SK-N-SH (cell line): ENCODE data around the gene PCDH1. TPM values are rescaled to one million over a fixed set of nuclear protein-coding genes. Genes with fewer than 3 reads are reported as not detected.

Experiments used
- CTCF ChIA-PET: fragments of 300-600, 350-600 bp; formaldehyde crosslinking; extraction: SDS; loops from one replicate; lab custom pipeline; 2021; lab: Yijun Ruan, JAX
- POLR2A ChIA-PET: fragments of 350-600 bp; sonication (Branson Sonifier 250); formaldehyde crosslinking; extraction: SDS; loops from one replicate; lab custom pipeline; 2020; ENCODE audit warnings: antibody characterized with exemption, inconsistent platforms; lab: Yijun Ruan, JAX
- DNase-seq: peaks from one replicate; pipeline ENCODE4 v3.0.0; 2012
- H2AFZ ChIP-seq: fragments of 200-600 bp; sonication (generic); 2 replicates; pipeline ENCODE4 v1.8.1; 2016; ENCODE audit warnings: antibody characterized with exemption, mild to moderate bottlenecking, low read depth
- H3F3A ChIP-seq: fragments of 200-600 bp; sonication (generic); replicated peaks from 2 replicates; pipeline ENCODE3; 2016; ENCODE audit warnings: antibody characterized with exemption, mild to moderate bottlenecking; ENCODE audit not compliant: insufficient read depth
- H3K27ac ChIP-seq, 2 experiments: fragments of 200-500 bp in 1 of 2; fragments of 200-600 bp in 1 of 2; sonication (Bioruptor generic) in 1 of 2; sonication (generic), shearing (Covaris generic) in 1 of 2; 2 replicates each; pipeline versions ENCODE4 v1.5.1 to v1.6.1; 2014 to 2016; ENCODE audit warnings: low read depth in 2 of 2, inconsistent platforms in 1 of 2, low read length in 1 of 2, mild to moderate bottlenecking in 1 of 2, mixed read lengths in 1 of 2
- H3K27me3 ChIP-seq: fragments of 200-600 bp; sonication (generic), shearing (Covaris generic); 2 replicates; pipeline ENCODE4 v1.6.1; 2016; ENCODE audit warnings: mixed run types; ENCODE audit not compliant: insufficient read depth
- H3K36me3 ChIP-seq, 2 experiments: fragments of 200-500 bp in 1 of 2; fragments of 200-600 bp in 1 of 2; sonication (Bioruptor generic) in 1 of 2; sonication (generic) in 1 of 2; replicated peaks in 1 of 2; 2 replicates each; pipeline versions ENCODE3 to v1.5.1; 2014 to 2016; ENCODE audit warnings: low read length in 1 of 2, mild to moderate bottlenecking in 1 of 2; ENCODE audit not compliant: insufficient read depth in 2 of 2, control insufficient read depth in 1 of 2
- H3K4me1 ChIP-seq, 2 experiments: fragments of 200-500 bp in 1 of 2; fragments of 200-600 bp in 1 of 2; sonication (Bioruptor generic) in 1 of 2; sonication (generic), shearing (Covaris generic) in 1 of 2; 2 replicates each; pipeline versions ENCODE4 v1.5.1 to v1.6.1; 2014 to 2016; ENCODE audit warnings: low read depth in 1 of 2, low read length in 1 of 2, mixed run types in 1 of 2; ENCODE audit not compliant: insufficient read depth in 2 of 2, control insufficient read depth in 1 of 2
- H3K4me2 ChIP-seq: fragments of 200-600 bp; sonication (generic), shearing (Covaris generic); 2 replicates; pipeline ENCODE4 v1.6.1; 2017; ENCODE audit warnings: mixed run types
- H3K4me3 ChIP-seq, 2 experiments: fragments of 200-500 bp in 1 of 2; fragments of 200-600 bp in 1 of 2; sonication (Bioruptor generic) in 1 of 2; sonication (generic), shearing (Covaris generic) in 1 of 2; 2 replicates each; pipeline versions ENCODE4 v1.5.1 to v1.8.1; 2014 to 2016; ENCODE audit warnings: low read depth in 2 of 2, inconsistent platforms in 1 of 2, low read length in 1 of 2, mild to moderate bottlenecking in 1 of 2, mixed read lengths in 1 of 2, moderate library complexity in 1 of 2
- H3K79me2 ChIP-seq: fragments of 200-600 bp; sonication (generic); 2 replicates; pipeline ENCODE4 v1.8.1; 2017; ENCODE audit warnings: mild to moderate bottlenecking; ENCODE audit not compliant: insufficient read depth
- H3K9ac ChIP-seq: fragments of 200-600 bp; sonication (generic); 2 replicates; pipeline ENCODE4 v1.6.1; 2017; ENCODE audit warnings: mixed run types
- H3K9me2 ChIP-seq: fragments of 200-600 bp; sonication (generic); 2 replicates; pipeline ENCODE4 v1.6.1; 2017; ENCODE audit warnings: mixed run types
- H3K9me3 ChIP-seq: fragments of 200-600 bp; sonication (generic); 2 replicates; pipeline ENCODE4 v1.6.1; 2017; ENCODE audit warnings: mixed run types, mild to moderate bottlenecking, moderate library complexity
- H4K20me1 ChIP-seq: fragments of 200-600 bp; sonication (generic); 2 replicates; pipeline ENCODE4 v1.6.1; 2017; ENCODE audit warnings: mild to moderate bottlenecking, mixed run types; ENCODE audit not compliant: insufficient read depth
- CHD2 ChIP-seq: fragments of 150-350 bp; IDR thresholded peaks from 2 replicates; pipeline ENCODE4 v1.6.1; 2018; ENCODE audit warnings: low read length; ENCODE audit not compliant: partially characterized antibody
- CTCF ChIP-seq: fragments of 200-600 bp; sonication (generic); IDR thresholded peaks from 2 replicates; pipeline ENCODE4 v1.6.1; 2017; ENCODE audit warnings: antibody characterized with exemption, mild to moderate bottlenecking, moderate library complexity
- GABPA ChIP-seq: IDR thresholded peaks from 2 replicates; pipeline ENCODE4 v1.4.0; 2012; ENCODE audit warnings: low read depth, mild to moderate bottlenecking
- IRF3 ChIP-seq: fragments of 150-350 bp; IDR thresholded peaks from 2 replicates; pipeline ENCODE4 v1.6.1; 2016; ENCODE audit warnings: mild to moderate bottlenecking, low read depth, low read length
- JUND ChIP-seq: IDR thresholded peaks from 2 replicates; pipeline ENCODE4 v1.4.0; 2012
- MEF2A ChIP-seq: IDR thresholded peaks from 2 replicates; pipeline ENCODE4 v1.4.0; 2012; ENCODE audit warnings: low read depth, borderline replicate concordance
- MXI1 ChIP-seq: IDR thresholded peaks from 2 replicates; pipeline ENCODE4 v1.6.1; 2012; ENCODE audit warnings: mild to moderate bottlenecking, low read depth, low read length, improper control_type of control experiment
- NFIC ChIP-seq: IDR thresholded peaks from 2 replicates; pipeline ENCODE4 v1.4.0; 2012; ENCODE audit warnings: borderline replicate concordance
- POLR2AphosphoS5 ChIP-seq: IDR thresholded peaks from 2 replicates; pipeline ENCODE4 v1.6.1; 2012; ENCODE audit warnings: low read depth, low read length
- RAD21 ChIP-seq: IDR thresholded peaks from 2 replicates; pipeline ENCODE4 v1.6.1; 2012; ENCODE audit warnings: mild to moderate bottlenecking, low read length
- RFX5 ChIP-seq: IDR thresholded peaks from 2 replicates; pipeline ENCODE4 v1.6.1; 2012; ENCODE audit warnings: mild to moderate bottlenecking, improper control_type of control experiment, low read length
- SMC3 ChIP-seq: IDR thresholded peaks from 2 replicates; pipeline ENCODE4 v1.6.1; 2012; ENCODE audit warnings: low read depth, low read length, improper control_type of control experiment
- TEAD4 ChIP-seq: IDR thresholded peaks from 2 replicates; pipeline ENCODE4 v1.4.0; 2012; ENCODE audit warnings: mild to moderate bottlenecking, borderline replicate concordance; ENCODE audit not compliant: insufficient read depth
- WGBS: methylation state at CpG from one replicate; pipeline ENCODE4 v1.1.6; 2017; ENCODE audit warnings: low lambda C conversion rate; 5-methylcytosine and 5-hydroxymethylcytosine counted together
- polyA plus RNA-seq, 3 experiments: library from polyadenylated mRNA; depleted of rRNA; stranded (reverse); fragments of >200 nt; gene quantifications; 2 replicates each; pipeline ENCODE4 v1.2.3, GENCODE V29; 2012

PCDH1 gene
- polyA plus RNA-seq, 1 of the 3 experiments (the other 2 are of a cell fraction): 0.08 TPM

DNA sequence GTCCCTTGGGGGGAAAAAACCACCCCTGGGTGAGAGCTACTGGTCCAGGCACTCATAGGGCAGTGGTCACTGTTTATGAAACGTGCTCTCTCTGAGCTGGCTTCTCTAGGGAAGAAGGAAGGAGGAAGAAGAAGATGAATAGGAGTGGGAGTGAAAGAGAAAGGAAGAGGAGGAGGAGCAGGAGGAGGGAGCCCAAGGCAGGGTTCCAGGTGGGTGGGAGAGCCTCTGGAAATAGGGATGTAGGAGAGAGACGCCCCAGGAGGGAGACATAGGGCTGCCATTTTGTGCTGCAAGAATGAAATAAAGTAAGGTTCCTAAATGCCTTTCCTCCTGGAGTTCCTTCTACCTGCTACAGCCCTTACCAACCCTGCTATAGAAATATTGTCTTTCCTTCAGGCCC lies 65.7 kb downstream of the PCDH1 start:
- Histone ChIP-seq H3K27me3 (peaks cover 9% of the 10 kb centered on the region; the same call in 1 of the 2 replicates), H3K36me3 (no peaks in the 10 kb centered on the region), H3K9ac (no peak overlapping the region), H3K4me1 (peaks cover 0 to 16% of the 10 kb centered on the region in 2 experiments; a peak in 1 of 4 replicates), H3K4me2 (no peak overlapping the region), H3F3A (no peaks in the 10 kb centered on the region), H3K9me2 (no peaks in the 10 kb centered on the region), H4K20me1 (no peaks in the 10 kb centered on the region), H3K9me3 (no peaks in the 10 kb centered on the region), H3K79me2 (no peaks in the 10 kb centered on the region), H2AFZ (no peak overlapping the region), H3K27ac (no peak overlapping the region), H3K4me3 (no peak overlapping the region)
- no peak for TF ChIP-seq NFIC
- no peak for TF ChIP-seq MEF2A
- no peak for TF ChIP-seq JUND
- TF ChIP-seq TEAD4: no peak
- no peak for TF ChIP-seq GABPA
- TF ChIP-seq IRF3: no peak
- 64% methylated on average over 2 of the region's 2 CpGs for WGBS
- ChIA-PET CTCF (interaction anchor here (0.6 to 20.2 kb wide), 24 partner anchors 10 to 148 kb away, joined by 3 to 447 read pairs (median 7); partner anchors contain the start of gene PCDH1), POLR2A (interaction anchor here (0.9 to 1.2 kb wide), 4 partner anchors 9 to 83 kb away, joined by 3 read pairs; no protein-coding TSS in a partner anchor)
- no peak for DNase-seq

DNA sequence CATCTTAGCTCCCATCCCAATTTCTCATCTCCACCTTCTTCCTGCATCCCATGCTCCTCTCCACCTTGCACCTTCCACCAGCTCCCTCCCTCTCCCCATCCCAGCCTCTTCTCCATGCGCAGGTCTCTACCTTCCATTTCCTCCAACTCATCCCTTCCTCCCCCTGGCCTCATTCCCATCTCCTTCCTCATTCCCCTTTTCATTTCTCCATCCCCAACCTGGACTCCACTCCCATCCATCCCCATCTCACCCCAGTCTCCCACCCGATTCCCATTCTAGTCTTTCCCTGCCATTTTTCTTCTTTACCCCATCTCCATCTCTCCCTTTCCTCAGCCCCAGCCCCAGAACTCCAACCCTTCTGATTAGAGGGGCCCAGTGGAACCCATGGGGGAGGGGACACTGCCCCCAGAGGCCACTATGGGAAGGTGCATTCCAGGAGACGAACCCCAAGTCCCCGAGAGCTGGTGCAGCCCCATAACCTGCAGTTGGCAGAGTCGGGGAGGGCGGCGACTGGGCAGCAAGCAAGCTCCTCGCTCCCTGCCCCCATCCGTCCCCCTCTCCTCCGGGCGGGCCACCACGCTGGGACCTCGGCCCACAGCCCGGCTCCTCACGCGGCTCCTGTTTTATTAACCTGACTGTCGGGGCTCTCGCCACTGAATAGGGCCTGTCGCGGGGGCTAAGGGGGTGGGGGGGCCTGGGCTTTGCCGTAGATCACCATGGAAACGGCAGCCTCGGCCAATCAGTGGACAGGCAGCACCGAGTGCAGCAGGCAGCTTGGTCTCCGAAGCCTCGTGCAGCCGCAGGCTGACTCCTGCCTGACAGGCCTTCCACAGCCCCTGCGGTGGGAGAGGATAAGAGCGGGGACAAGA lies 66.7 kb downstream of the PCDH1 start:
- Histone ChIP-seq H3K79me2 (no peaks in the 10 kb centered on the region), H3K9ac (no peak overlapping the region), H3K4me2 (peak overlapping the region; percentile 17; the same call in 1 of the 2 replicates), H2AFZ (no peak overlapping the region), H3K36me3 (no peaks in the 10 kb centered on the region), H3K4me1 (peaks cover 0 to 16% of the 10 kb centered on the region in 2 experiments; a peak in 1 of 4 replicates), H3K9me2 (no peaks in the 10 kb centered on the region), H3K27ac (no peak overlapping the region), H3K4me3 (peak overlapping the region in 1 of 2 experiments; percentile 24; a peak in 2 of 4 replicates), H3K9me3 (no peaks in the 10 kb centered on the region), H4K20me1 (no peaks in the 10 kb centered on the region), H3F3A (no peaks in the 10 kb centered on the region), H3K27me3 (peaks cover 19% of the 10 kb centered on the region)
- ChIA-PET CTCF (interaction anchor here (0.6 to 20.2 kb wide), 44 partner anchors 9 to 152 kb away, joined by 3 to 447 read pairs (median 5); partner anchors contain the start of gene PCDH1), POLR2A (interaction anchor here (0.6 to 1.2 kb wide), 7 partner anchors 8 to 82 kb away, joined by 3 read pairs; no protein-coding TSS in a partner anchor)
- peak; percentile 52; the same call in 1 of the 2 replicates for TF ChIP-seq RAD21
- peak; percentile 75 for TF ChIP-seq CTCF
- no peak for TF ChIP-seq POLR2AphosphoS5
- TF ChIP-seq MXI1: 0 out of 2 replicates have a peak, but pooled peaks have one; percentile 24
- TF ChIP-seq SMC3: peak; percentile 16; the same call in 1 of the 2 replicates
- peak; percentile 6 for TF ChIP-seq CHD2
- no peak for TF ChIP-seq RFX5
- WGBS: 19% methylated on average over 19 of the region's 29 CpGs
- DNase-seq: peak; percentile 86
